GM19025 (cell line): Measurements from ENCODE around the gene UNK.

Experiments used
- ATAC-seq: cut with Tn5 transposase; IDR thresholded peaks from one replicate; pipeline ENCODE4 v1.9.1; 2021; ENCODE audit warnings: mild to moderate bottlenecking, low read depth, moderate library complexity; ENCODE audit not compliant: unreplicated experiment

UNK gene

DNA sequence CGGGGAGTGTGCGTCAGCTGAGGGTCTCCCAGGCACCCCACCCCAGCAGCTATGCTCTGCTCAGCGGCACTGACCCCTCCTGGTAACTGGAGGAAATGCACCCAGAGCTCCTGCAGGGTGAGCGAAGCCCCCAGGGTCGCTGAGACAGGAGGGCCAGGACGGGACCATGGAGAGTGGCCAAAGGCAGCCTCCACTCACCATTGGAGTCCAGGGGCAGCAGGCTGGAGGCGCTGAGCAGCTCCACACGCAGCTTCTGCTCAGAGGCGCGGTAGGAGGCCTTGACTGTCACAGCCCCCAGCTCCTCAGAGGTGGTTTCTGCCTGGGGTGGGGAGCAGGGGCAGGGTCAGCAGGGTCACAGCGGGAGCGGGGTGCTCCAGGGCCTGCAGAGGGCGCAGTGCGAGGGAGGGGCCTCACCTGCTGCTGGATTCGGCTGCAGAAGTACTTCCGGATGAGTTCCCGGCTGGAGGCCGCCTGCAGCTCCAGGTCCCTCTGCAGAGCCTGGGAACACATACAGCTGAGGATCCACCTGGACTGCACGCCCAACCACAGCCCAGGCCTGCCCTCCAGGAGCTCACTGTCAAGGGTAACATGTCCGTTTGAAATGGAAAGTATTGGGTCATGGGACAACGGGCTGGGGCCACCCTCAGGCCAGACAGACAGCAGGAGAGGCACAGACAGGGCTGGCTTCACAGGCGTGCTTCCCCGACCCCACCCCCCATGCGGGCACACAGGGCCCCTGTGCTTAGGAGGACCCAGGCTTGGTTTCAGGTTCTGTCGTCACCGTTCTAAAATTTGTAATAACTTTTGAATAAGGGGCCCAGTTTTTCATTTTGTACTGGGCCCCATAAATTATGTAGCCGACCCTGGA lies 45.8 kb downstream of the UNK start:
- no peak for ATAC-seq

- ATAC-seq, result no peak
These were observed 46.5 kb downstream of the UNK start for GRCh38 chr17:75831032-75831571.

GRCh38 chr17:75832164-75832651 lies 47.6 kb downstream of the UNK start:
- ATAC-seq, result no peak

DNA sequence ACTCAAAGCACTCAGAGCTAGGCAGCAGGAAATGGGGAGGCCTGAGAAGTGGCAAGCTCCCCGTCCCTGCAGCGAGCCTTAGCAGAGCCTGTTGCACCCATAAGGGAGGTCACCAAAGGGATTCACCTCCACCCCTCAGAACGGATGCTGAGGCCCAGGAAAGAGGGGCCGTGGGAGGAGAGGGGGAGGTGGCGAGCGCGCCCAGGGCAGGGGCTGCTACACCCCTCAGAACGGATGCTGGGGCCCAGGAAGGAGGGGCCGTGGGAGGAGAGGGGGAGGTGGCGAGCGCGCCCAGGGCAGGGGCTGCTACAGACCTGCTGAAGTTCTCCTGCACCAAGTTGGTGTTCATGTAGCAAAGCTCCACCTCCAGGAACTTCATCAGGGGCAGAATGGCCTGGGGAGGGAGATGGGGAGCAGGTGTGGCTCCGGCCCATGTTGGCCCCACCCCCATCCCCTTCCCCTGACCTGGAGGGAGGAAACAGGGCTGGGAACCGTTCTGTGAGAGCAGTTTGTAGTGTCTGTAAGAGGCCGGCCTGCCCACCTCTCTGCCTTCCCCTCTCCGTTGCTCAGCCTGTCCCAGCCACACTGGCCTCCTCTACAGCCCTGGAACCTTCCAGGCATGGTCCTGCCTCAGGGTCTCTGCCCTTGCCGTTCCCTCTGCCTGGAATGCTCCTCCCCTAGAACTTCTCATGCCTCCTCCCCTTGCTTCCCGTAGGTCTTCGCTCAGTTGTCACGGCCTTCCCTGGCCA lies 48.2 kb downstream of the UNK start:
- ATAC-seq, result no peak

DNA sequence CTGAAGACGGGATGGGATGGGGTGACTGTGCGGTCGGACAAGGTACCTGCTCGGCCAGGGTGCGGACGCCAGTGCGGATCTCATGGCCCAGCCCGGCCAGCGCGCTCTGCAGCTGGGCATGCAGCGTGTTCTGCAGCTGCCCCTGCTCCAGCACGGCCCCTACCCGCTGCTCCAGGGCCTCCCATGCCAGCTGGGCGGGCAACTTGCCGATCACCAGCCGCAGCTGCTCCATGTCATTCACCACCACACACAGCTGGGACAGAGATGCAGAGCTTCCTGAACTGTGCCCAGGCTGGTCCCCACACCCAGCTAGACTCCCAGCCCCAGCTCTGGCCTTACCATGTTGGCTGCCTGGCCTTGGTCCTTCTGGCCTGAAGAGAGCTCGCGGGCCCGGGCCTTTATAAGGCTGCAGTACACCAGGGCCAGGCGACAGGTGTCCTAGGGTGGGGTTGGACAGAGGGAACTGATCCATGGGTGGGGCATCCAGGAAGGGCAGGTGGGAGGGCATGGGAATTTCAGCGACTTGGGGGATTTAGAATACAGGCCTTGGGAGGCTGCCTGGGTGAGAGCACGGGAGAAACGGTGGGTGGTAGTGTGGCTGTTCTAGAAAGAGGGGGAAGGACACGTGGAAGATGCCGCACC lies 49.8 kb downstream of the UNK start:
- ATAC-seq, result no peak

DNA sequence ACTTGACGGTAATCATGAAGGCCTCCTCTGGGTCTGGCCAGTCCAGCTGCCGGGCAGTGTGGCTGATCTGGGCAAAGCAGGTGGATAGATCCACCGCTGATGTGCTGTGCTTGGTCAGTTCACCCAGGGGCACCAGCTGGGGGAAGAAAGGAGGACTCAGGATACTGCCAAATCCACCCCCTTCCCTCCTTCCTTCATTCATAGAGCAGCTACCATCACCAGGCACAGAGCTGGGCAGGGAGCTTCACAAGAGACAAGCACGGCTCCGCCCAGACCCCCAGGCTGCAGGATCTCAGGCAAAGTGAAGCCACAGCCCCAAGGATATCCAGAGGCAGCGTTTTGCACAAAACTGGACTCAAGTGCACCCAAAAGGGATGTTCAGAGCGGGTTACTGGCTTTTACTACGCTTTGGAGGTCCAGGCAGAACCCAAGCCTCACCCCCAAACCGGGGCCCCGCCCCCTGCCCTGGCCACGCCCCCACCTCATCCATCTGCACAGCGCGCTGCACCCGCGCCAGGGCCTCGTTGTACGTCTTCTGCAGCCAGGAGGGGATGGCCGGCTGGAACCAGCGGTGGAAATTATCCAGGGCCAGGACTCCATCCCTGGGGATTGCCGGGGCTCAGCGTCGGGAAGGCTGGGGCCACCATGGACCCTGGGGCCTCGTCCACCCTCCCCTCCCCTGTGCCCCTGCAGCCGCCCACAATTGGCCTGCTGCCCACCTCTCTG lies 50.5 kb downstream of the UNK start:
- no peak for ATAC-seq

- ATAC-seq, result no peak
These were observed 51.0 kb downstream of the UNK start for GRCh38 chr17:75835654-75835987.

- no peak for ATAC-seq
These were observed 52.0 kb downstream of the UNK start for GRCh38 chr17:75836605-75837004.

- ATAC-seq, result no peak
These were observed 53.3 kb downstream of the UNK start for GRCh38 chr17:75837899-75838298.

DNA sequence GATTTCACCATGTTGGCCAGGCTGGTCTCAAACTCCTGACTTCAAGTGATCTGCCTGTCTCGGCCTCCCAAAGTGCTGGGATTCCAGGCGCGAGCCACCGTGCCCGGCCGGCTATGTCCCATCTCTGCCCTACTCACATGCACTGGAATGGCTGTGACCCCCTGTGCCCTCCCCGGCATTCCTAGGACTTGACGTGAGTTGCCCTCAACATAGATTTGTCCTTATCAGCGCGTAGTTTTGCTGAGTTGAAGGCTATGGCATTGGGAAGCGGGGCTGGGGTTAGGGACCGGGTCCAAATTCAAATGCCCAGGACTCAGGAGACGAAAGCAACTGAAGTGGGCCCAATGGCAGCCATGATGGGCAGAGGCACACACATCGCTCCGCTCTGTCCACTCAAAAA lies 53.8 kb downstream of the UNK start:
- ATAC-seq, result no peak

DNA sequence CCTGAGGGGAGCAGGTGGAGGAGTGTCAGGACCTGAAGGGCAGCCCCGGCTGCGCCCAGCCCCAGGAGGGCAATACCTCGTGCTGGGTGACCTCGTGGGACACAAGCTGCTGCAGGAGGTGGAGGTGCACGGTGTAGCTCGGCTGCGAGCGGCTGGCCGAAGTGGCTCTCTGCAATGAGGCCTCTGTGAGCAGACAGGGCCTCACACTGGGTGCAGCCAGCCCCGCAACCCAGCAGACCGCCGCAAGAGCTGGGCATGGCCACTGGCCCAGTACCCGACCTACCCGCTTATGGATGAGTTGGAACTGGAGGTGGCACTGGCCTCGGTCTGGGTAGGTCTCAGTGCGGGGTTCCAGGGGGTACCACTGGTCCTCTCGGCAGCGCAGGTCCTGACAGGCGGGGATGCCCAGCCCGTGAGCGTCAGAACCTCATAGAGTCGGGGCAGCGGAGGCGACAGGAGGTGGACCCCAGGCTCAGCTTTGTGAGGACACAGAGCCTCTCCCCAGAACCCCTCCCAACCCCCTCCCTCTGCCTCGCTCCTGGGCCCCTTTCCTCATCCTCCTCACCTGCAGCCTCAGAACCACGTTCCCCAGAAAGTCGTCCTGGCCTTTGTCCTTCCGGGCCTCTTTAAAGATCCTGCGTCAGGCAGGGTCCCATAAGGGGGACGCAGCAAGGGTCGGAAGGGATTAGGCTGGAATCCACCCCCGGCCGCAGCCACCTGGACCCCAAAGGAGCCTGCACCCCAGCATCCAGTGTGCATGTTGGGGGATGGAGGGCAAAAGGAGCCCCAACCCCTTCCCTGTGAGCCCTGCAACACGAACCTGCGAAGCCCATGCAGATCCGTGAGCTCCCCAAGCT lies 55.6 kb downstream of the UNK start:
- ATAC-seq, result no peak

- ATAC-seq, result no peak
These were observed 56.2 kb downstream of the UNK start for GRCh38 chr17:75840799-75841164.

DNA sequence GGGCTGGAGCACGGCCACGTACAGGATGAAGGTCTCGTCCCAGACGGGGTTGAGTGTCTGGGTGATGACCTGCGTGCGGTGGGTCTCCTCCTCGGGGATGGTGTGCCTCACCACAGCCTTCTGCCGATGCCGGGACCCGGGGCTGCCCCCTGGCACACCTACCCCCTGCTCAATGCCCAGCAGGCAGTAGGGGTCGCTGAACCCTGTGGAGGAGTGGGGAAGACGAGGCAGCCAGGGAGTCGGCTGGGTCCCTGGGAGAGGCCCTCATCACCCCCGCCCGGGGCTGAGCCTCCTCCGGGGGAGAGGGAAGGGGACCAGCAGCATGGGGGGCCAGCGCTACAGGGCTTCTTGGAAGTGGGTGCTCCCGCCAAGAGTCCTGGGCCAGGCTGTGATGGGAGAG lies 57.8 kb downstream of the UNK start:
- ATAC-seq, result no peak

DNA sequence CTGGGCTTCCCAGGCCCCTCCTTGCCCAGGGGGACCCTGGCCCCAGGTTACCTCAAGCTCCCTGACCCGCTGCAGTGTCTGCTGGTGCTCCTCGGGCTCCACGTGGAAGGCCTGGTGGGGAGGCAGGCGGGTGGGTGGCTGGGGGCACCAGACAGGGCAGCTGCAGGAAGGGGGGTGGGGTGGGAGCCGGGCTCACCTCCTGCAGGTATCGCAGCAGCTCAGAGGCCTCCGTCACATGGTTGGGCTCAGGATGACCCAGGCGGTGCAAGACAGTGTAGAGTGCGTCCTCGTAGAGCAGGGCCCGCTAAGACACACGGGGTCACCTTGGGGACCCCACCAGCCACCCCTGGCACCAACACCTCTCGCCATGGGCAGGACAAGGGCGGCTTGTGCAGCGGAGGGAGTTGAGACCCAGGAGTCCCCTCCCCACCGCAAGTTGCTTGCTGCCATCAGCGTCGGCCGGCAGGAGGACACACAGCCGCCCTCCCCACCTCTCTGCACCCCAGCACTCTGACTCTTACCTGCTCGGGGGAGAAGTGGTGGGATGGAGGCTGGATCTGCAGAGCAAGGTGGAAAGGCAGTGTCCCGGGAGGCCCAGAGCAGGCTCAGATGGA lies 58.5 kb downstream of the UNK start:
- ATAC-seq, result no peak

DNA sequence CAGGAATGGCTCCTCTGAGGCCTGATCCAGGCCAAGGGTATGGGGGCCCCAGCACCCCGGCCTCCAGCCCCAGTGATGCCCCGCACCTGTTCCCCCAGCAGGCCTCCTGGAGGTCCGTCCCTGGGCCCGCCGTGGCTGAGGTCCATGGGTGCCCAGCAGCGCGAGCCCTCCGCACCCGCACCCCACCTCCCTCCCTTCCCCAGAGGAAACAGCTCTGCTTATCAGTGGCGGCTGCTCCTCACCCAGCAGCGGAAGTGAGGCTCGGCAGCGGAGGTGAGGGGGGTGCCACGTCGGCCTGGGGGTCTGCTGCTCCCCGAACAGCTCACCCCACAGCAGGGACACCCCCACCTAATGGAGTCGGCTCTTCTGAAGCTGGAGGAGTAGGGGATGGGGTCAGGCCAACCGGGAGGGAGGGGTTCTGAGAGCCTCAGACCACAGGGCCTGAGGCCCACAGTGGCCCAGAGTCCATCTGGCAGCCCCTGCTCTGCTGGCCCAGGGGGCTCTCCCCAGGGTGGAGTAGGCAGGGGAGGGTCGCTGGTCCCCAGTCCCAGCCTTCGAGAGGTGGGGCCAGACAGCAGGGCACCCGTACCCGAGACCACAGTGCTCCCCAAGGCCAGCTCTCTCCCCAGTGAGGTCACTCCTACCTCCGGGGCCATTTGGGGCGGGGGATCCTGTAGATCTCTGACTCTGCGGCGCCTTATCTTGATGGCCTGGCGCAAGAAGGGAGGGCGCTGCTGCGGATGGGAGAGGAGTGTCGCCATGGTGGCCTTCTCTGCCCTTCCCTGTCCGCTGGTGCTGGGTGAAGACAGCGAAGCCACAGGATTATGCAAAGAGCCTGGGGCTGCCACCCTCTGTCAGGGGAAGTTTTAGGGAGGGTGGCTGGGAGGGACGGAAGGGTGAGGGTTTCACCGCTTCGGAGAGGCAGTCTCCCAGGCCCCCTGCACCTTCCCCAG lies 59.2 kb downstream of the UNK start, which contains the start of gene UNC13D:
Gene UNC13D, minus strand, starts transcription at position 828 of the 953 bp plus-strand sequence. Its CDS starts 67 bp downstream, at position 761.
- peak; percentile 21 for ATAC-seq

DNA sequence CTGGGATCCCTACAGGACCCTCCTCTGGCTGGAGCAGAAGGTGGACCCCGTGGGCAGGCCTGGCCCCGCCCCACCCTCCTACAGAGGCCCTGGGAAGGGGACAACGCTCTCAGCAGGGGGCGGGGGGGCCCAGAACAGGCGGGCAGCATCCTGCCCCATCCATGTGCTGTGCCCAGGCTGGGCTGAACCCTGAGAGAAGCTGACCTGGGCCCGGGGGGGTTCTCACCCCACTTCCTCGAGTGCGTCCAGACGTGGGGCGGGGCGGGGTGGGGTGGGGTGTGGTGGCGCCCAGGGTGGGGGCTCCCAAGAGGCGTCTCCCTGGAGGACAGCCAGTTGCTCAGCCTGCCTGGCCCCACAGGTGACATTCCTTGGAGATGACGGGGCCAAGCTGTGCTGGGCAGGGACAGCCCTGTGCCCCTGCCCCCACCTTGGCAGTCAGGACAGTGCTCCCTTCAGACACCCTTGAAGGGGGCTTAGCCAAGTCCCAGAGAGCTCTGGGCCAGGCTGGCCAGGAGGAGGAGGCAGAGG lies 60.0 kb downstream of the UNK start:
- ATAC-seq, result peak; percentile 11

DNA sequence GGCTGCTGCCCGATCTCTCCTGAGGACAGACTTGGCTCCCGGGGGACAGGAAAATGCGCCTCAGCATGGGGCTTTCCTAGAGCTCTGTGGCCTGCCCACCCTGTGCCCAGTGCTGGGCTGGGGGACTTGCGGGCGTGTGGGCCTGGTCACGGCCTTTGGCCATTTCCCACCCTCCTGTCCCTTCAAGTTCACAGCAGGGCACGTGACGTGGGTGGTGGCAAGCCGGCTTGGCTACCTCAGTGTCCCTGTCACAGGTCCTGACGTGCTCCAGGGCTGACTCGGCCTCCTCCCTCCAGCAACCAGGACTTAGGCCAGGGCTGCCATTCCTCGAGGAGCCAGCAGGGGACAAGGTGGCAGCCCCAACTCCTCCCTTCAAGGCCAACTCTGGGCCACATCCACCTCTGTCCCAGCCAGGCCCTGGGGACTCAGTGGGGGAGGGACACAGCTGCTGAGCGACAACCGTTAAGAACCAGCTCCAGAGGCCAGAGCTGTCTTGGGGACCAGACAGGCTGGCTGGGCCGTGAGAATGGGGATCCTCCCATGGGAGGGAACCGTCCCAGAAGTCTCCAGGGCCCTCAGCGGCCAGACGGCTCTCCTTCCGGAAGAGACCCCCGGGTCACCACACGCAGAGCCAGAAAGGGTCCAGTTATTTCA lies 60.6 kb downstream of the UNK start:
- peak; percentile 76 for ATAC-seq
